Type B pancreatic cell (in vitro differentiated cells): ENCODE results near the gene TCF23. TPM values are rescaled to one million over a fixed set of nuclear protein-coding genes. Genes with fewer than 3 reads are reported as not detected.

Experiments
- DNase-seq: peaks from one replicate; pipeline ENCODE4 v3.0.0; 2021; ENCODE audit warnings: mixed read lengths; ENCODE audit not compliant: unreplicated experiment; ENCODE audit errors: extremely low spot score
- H3K27ac Mint-ChIP-seq: 2 replicates; pipeline ENCODE4 v1.8.0; 2021; ENCODE audit warnings: mild to moderate bottlenecking, mixed read lengths
- H3K27me3 Mint-ChIP-seq: 2 replicates; pipeline ENCODE4 v1.8.0; 2021; ENCODE audit warnings: mixed read lengths
- H3K36me3 Mint-ChIP-seq: 2 replicates; pipeline ENCODE4 v1.8.0; 2021; ENCODE audit warnings: mixed read lengths
- H3K4me1 Mint-ChIP-seq: one replicate; pipeline ENCODE4 v1.8.0; 2021; ENCODE audit warnings: mixed read lengths; ENCODE audit not compliant: unreplicated experiment
- H3K4me3 Mint-ChIP-seq: 2 replicates; pipeline ENCODE4 v1.8.0; 2021; ENCODE audit warnings: mild to moderate bottlenecking, mixed read lengths
- H3K9me3 Mint-ChIP-seq: 2 replicates; pipeline ENCODE4 v1.8.0; 2021; ENCODE audit warnings: mixed read lengths
- CTCF ChIP-seq: fragments of 200-600 bp; sonication (generic); conservative IDR thresholded peaks from 2 replicates; pipeline ENCODE4 v1.5.0; 2021; ENCODE audit warnings: antibody characterized with exemption, mild to moderate bottlenecking
- total RNA-seq: library from RNA; stranded (reverse); gene quantifications from 2 replicates; pipeline ENCODE4 v1.2.1, GENCODE V29; 2021; ENCODE audit warnings: low replicate concordance

The TCF23 gene
- total RNA-seq, 1 donor from 2014 or later: not detected

GRCh38 chr2:27133195-27133875 lies 15.5 kb upstream of the TCF23 start:
- H3K27me3 Mint-ChIP-seq: peaks cover 5% of the 10 kb centered on the region
- no peak for TF ChIP-seq CTCF
- no peaks in the 10 kb centered on the region for H3K9me3 Mint-ChIP-seq
- peaks cover 12% of the 10 kb centered on the region for H3K4me1 Mint-ChIP-seq
- H3K4me3 Mint-ChIP-seq: peak overlapping the region; percentile 95
- peaks cover 8% of the 10 kb centered on the region for H3K36me3 Mint-ChIP-seq
- no peak for DNase-seq
- H3K27ac Mint-ChIP-seq: peak overlapping the region; percentile 78

- Mint-ChIP-seq H3K27ac (peak within 1 kb of the TSS; percentile 86), H3K9me3 (no peaks in the 10 kb centered on the region), H3K27me3 (peaks cover 9% of the 10 kb centered on the region), H3K4me3 (peak within 1 kb of the TSS; percentile 95), H3K4me1 (peaks cover 12% of the 10 kb centered on the region), H3K36me3 (peaks cover 4% of the 10 kb centered on the region)
- peak; percentile 100 for DNase-seq
- TF ChIP-seq CTCF: peak; percentile 59
These were observed 14.7 kb upstream of the TCF23 start, which contains the start of gene PREB for GRCh38 chr2:27133905-27134780. TSS of gene PREB (minus strand) at chr2:27134636. CDS start at chr2:27134421, 215 bp downstream.

- Mint-ChIP-seq H3K4me3 (peak overlapping the region; percentile 95), H3K4me1 (peaks cover 12% of the 10 kb centered on the region), H3K36me3 (no peaks in the 10 kb centered on the region), H3K9me3 (no peaks in the 10 kb centered on the region), H3K27me3 (peaks cover 15% of the 10 kb centered on the region), H3K27ac (peak overlapping the region; percentile 86)
- TF ChIP-seq CTCF: no peak
- no peak for DNase-seq
These were observed 13.9 kb upstream of the TCF23 start for GRCh38 chr2:27134781-27135477.

DNA sequence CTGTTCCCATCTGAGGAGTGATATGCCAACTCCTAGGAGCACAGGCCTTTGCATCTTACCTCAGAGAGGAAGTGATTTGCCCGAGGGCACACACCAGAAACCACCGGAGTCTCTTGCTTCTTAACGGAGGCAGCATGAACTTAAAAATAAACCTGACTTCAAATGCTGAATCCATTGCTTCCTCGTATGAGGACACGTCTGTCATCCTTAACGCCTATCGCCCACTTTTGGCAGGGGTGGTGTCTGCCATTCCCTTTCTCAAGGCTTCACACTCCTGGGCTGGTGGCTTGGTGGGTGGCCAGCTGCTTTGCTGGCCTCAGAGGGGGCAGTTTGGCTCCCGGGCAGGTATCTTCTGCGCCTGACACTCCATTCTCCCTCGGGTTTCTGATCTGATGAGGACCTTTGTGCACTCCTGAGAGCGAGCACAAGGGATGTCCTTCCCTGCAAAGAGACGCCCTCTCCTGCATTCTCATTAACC lies 13.3 kb upstream of the TCF23 start:
- Mint-ChIP-seq H3K4me3 (peak overlapping the region; percentile 95), H3K27me3 (peaks cover 15% of the 10 kb centered on the region), H3K36me3 (no peaks in the 10 kb centered on the region), H3K27ac (peak overlapping the region; percentile 86), H3K4me1 (peaks cover 12% of the 10 kb centered on the region), H3K9me3 (no peaks in the 10 kb centered on the region)
- TF ChIP-seq CTCF: no peak
- no peak for DNase-seq

DNA sequence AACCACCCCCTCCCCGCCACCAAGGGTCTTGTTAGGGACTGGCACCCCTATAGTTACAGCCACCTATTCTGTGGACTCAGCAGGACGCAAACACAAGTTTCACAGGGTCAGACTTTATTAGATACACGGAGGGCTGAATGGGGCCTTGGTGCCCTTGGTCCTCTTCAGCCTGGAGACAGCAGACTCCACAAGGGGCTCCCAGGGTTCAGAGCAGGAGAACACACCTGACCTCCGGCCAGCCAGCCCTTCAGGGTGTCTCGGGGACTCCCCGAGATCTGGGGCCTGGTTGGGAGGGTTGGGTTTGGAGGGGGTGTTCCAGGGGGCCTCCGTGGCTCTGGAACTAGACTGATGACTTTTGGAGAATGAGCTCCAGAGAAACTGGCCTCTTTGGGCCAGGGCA lies 12.1 kb upstream of the TCF23 start:
- Mint-ChIP-seq H3K27ac (no peak overlapping the region), H3K4me1 (peaks cover 12% of the 10 kb centered on the region), H3K4me3 (no peak overlapping the region), H3K27me3 (peaks cover 15% of the 10 kb centered on the region), H3K36me3 (no peaks in the 10 kb centered on the region), H3K9me3 (no peaks in the 10 kb centered on the region)
- no peak for DNase-seq
- no peak for TF ChIP-seq CTCF
